NCI-H2029 treated with DMSO at 0.1 percent for 48 hours (cell line): ENCODE results near the gene C2orf42.
"Not testable (repeated sequence)": the region's sequence is repeated elsewhere in the genome, so short reads cannot be mapped to it uniquely, and the experiment has no call there.

Source experiments
- DNase-seq: peaks from one replicate; lab custom pipeline; 2025; lab: John Stamatoyannopoulos, UW

Gene C2orf42

GRCh38 chr2:70169654-70170245 is 21.1 kb downstream of the C2orf42 start:
- not testable (repeated sequence) for DNase-seq

GRCh38 chr2:70161069-70161534 is 29.7 kb downstream of the C2orf42 start:
- DNase-seq = peak; percentile 4

GRCh38 chr2:70160545-70160944 is 30.3 kb downstream of the C2orf42 start:
- no peak for DNase-seq

- DNase-seq = not testable (repeated sequence)
Observed at GRCh38 chr2:70149130-70149686, 41.6 kb downstream of the C2orf42 start.

DNA sequence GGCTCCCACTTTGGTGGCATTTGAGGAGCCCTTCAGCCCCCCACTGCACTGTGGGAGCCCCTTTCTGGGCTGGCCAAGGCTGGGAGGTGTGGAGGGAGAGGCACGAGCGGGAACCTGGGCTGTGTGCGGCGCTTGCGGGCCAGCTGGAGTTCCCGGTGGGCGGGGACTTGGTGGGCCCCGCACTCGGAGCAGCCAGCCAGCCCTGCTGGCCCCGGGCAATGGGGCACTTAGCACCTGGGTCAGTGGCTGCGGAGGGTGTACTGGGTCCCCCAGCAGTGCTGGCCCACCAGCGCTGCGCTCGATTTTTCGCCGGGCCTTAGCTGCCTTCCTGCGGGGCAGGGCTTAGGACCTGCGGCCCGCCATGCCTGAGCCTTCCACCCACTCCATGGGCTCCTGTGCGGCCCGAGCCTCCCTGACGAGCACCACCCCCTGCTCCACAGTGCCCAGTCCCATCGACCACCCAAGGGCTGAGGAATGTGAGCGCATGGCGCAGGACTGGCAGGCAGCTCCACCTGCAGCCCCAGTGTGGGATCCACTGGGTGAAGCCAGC is 42.5 kb downstream of the C2orf42 start:
- not testable (repeated sequence) for DNase-seq

DNA sequence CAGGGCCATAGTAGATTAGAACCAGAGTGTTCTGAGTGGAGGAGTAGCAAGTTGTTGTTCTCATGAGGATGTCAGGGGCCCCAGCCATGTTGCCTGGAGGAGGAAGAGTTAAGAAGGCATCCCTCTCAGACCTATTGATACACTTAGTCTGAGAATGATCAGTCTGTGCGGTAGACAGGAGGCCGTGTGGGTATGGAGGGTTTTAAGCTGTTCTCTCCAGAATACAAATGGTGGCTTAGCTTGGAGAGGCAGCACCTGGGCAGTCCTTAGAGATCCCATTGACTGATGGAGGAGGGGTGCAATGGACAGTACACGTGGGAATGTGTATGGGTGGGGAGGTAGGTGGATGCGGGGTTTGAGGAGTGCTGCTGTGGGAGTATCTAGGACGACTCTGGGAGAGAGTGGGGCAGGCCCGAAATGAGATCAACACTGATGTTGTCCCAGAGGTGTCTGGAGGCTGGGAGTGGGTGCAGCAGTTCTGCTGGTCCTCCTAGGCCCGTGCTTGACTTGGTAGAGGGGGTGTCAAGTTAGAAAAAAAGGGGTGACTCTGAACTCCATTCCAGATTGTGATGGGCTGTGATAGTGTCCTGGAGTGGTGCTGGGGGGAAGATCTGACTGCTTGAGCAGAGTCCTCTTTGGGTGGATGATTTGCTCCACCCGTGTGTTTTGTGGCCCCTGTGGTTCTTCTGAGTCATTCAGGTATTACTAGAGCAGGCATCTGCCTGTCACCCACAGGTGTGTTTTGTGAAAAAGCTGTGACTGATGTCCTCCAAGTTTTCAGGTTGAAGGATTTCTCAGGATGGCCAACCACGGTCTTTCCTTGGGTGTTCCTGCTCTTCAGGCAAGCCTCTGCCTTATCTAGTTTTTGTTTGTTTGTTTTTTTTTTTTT is 44.7 kb downstream of the C2orf42 start:
- DNase-seq = no peak

DNA sequence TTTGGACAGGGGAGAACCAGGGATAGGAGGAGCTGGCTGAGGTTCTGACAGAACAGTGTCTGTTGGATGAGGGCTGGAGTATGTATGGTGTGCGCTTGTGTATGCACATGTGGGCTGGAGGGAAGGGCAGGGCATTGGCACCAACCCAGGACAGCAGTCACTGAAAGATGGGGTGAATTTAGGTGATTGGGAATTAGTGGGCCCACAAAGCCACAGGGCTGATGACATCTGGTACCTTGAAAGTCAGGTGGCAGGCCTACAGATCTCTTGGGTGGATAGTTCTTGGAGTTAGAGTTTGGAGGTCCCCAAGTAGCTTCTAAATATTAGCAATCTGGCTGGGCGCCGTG is 45.7 kb downstream of the C2orf42 start:
- DNase-seq = no peak

DNA sequence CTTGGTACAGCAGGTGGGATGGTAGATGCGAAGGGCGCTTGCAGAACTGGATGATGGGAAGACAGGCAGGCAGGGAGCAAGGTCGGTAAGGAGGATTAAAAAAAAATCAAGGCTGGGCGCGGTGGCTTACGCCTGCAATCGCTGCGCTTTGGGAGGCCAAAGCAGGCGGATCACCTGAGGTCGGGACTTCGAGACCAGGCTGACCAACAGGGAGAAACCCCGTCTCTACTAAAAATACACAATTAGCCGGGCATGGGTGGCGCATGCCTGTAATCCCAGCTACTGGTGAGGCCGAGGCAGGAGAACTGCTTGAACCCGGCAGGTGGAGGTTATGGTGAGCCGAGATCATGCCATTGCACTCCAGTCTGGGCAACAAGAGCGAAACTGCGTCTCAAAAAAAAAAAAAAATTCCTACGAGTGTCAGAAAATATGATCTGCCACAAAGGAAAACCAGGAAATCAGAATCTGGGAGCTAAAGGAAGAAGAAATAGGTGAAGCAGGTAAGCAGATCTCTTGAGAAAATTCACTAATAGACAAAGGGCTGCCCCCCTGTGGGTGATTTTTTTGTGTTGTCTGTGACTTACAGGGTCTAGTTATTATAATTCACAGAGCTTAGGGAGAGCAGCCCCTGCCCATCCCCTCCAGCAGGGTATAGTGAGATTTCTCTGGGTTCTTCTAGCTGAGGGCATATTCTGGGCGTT is 46.2 kb downstream of the C2orf42 start:
- no peak for DNase-seq

- DNase-seq = no peak
Observed at GRCh38 chr2:70143314-70144150, 47.3 kb downstream of the C2orf42 start.

- peak; percentile 92 for DNase-seq
Observed at GRCh38 chr2:70142590-70143313, 48.1 kb downstream of the C2orf42 start.

DNA sequence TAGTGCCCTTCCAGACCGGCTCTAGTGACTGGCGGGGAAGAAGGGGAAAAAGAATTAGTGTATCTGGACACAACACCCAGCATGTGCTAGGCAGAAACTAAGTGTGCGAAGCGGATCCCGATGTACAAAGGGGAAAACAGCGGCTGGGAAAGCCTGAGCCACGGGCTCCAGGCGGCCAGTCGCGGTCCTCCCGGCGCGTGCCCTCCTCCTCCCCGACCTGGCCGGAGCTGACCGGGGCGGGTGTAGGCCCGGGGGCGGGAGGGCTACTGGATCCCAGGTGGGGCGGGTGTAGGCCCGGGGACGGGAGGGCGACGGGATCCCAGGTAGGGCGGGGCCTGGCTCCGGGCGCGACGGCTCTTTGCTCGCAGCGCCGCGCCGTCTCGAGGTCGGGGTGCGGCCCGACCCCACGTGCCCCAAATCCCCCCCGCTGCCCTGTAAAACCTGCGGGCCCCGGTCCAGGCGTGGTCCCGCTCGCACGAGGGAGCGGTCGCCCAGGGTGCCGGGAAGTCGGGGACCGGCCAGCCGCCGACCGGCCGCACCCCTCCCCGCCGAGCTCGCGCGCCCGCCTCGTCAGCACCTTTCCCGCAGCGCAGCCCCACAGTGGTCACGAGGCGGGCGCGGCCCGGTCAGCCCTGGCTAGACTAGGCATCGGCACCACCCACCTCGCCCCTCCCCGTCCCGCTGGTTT is 48.8 kb downstream of the C2orf42 start:
- DNase-seq = no peak

GRCh38 chr2:70141212-70141901 is 49.5 kb downstream of the C2orf42 start:
- peak; percentile 92 for DNase-seq

DNA sequence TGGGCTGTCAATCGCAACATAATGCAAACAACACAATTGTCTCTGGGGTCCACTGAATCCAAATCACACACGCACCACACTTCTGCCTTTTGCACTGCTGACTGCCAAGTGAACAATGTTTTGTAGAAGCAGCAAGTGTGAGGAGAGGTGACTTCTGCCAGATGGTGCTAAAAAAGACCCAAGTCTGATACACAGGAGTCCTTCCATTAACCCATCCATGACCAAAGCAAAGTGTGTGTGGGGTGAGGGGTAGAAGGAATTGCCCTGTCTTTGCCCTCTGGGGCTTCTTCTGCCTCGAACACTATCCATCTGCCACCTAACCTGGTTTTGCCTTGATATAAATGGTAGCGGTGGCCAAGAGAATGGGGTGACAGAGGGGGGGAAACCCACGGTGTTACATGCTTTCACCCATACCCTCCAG is 50.0 kb downstream of the C2orf42 start:
- DNase-seq = no peak

GRCh38 chr2:70134323-70134983 is 56.4 kb downstream of the C2orf42 start:
- DNase-seq = not testable (repeated sequence)

DNA sequence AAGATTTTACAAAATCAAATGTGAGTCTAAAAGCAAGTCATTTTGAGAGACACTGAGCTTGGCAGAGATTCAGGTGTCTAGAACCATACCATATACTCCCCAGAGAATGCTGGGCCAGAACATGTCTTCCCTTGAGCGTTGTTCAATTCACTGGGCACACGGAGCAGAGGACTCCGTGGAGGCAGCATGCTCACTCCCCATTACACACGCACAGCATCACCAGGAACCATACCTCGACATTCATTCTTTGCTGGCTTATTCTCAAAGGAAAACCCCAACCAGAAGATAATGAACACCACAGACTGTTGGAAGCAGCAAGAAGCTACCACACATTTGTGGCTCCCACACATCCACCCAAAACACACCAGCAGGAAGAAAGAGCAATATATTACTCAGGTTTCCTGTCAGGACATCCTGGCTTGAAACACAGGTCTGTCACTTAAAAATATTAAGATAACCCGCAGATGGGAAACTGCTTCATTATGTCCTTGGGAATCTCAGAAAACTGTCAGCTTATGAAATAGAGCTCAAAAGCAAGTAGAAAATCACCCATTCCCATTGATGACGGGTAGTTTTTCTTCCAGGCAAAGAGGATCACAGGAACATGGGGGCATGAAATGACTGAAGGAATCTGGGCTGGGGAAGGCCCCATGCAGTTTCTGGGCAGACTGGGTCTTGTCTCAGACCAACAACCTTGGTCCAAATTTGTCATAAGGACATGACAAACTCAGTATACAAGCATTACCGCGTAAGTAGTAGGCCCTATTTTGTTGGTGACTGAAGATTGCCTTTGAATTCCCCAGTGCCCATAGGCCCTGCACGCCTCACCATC is 57.1 kb downstream of the C2orf42 start:
- DNase-seq = no peak

- DNase-seq = no peak
Observed at GRCh38 chr2:70133127-70133452, 57.7 kb downstream of the C2orf42 start.

GRCh38 chr2:70132244-70133126 is 58.3 kb downstream of the C2orf42 start:
- peak; percentile 77 for DNase-seq
